Nucleus accumbens (tissue), 56 donors: Measurements from ENCODE around the gene MPO.
A peak's percentile ranks its signal among the peaks of the same experiment; 100 is the strongest.

Experiments used
- DNase-seq, 56 donors: peaks; one replicate each; lab custom pipeline; 2025; lab: John Stamatoyannopoulos, UW

MPO gene

DNA sequence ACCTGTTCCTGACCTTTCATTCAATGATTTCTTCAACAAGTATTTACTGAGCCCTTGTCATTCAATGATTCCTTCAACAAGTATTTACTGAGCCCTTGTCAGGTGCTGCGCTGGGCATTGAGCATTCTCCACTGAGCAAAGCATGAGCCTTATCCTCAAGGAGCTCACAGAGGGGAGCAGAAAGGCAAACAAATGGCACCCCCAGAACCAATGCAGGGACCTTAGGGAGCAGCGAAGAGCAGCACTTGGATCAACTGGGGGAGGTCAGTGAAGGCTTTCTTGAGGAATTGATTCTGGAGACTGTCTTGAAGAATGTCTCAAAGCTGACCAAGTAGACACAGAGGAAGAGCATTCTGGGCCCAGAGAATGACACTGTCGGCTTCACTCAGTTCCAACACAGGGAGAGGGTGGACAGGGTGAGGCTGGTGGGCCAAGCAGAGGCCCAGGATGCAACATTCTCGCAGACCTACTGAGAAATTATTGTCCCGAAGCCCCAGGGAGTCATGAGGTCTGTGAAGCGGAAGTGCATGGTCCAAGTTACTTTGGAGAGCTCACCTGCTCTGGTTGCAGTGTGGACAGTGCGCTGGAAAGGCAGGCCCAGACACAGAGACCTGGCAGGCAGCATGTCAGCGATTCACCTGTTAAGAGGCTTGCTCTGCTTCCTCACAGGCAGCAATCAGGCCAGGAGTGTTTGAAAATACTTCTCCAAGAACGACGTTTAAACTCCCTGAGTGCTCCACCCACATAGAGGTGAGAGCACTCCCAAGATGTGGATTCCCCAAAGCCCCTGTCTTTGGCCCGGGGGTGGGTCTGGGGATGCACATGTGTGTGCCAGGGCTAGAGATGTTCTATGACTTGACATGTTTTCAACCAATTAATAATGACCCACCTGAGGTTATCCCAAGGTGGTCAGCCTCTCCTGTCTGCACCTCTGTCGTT, 3.2 kb upstream of the MPO start:
- DNase-seq = no peak

DNA sequence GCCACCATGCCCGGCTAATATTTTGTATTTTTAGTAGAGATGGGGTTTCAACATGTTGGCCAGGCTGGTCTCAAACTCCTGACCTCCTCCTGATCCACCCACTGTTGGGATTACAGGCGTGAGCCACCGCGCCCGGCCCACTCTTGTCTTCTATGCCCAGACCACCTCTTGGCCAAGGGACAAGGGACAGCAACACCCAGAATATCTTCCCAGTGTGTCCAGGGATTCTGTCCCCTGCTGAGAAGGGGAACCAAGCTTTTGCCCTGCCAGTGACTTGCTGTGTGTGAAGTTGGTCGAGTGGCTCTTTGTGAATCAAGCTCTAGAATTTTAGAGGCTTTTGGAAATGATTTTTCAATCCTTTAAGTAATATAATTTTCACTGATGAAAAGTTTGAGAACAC, 1.7 kb upstream of the MPO start:
- DNase-seq = no peak

DNA sequence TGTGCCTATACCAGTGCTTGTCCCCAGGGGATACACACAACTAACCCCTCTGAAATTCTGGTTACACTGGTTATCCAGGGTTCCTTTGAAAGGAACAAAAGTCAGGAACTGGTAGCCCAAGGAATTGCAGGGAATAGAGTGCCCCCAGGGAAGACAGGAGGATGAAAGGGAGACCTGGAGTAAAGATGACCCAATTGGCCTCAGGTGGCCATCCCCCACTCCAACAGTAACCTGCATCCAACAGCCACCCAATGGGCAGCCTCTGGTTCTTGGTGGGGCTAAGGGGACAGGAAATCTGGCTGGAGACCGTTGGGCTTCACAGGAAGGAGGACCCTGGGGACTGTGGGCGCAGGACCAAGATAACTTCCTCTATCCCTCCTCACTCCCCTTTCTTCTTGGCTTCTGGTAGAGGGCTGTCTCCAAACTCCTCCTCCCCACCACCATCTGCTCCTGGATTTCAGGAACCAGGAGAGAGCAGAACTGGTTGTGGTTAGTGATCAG, 826 bp upstream of the MPO start:
- no peak for DNase-seq

DNA sequence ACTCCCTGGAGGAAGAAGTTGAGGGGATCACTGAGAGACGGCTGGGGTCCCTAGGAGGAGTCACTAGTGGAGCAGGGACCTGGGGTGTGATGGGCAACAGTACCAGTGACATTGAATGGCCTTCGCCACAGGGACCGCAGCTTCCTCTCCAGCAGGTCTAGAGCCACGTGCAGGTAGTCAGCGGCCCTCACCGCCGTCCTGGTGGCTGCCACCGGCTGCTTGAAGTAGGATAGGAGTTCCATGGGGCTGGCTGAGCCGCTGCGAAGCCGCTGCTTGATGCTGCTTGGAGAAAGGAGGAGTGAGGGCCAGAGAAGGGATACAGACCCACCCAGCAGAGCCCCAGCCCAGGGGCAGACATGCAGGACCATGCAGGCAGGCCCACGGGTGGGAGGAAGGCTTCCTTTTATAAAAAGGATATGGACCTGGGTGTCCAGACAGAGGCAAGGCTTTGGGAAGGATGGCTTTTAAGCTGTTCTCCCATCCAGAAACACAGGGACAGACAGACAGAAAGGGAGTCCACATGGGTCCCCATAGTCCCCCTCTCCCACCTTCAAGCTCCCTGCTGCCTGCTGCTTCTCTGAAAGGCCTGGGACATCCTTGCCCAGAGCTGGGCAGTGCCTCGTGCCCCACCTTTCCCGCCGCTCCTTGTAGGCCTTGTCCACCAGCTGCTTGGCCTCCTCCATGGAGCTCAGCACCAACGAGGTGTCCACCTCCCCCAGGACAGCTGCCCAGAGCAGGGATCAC, 827 bp downstream of the MPO start:
- DNase-seq = no peak

DNA sequence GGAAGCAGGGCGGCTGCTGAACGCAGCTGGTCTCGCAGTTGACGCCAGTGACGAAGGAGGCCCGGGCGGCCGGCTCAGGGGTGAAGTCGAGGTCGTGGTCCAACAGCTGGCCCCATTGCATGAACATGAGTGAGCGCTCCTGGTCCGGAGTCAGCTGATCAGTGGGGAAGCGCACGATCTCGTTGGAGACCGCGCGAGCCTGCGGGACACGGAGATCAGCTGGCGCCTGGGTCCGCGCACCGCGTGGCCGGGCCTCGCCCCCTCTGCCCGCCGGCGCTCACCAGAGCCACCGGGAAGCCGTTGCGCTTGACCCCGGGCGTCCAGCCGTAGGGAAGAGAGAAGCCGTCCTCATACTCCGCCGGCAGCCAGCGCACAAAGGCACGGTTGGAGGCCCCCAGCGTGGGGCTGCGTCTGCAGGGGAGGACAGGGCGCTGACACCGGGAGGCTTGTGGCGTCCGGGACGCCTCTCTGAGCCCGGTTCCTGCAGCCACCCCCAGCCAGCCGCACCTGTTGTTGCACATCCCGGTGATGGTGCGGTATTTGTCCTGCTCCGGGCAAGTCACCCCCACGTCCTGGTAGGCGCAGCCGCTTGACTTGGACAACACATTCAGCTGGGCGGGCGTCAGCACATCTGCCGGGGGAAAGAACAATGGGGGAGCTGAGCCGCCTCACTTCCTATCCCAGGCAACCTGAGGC, 1.6 kb downstream of the MPO start:
- DNase-seq = no peak

DNA sequence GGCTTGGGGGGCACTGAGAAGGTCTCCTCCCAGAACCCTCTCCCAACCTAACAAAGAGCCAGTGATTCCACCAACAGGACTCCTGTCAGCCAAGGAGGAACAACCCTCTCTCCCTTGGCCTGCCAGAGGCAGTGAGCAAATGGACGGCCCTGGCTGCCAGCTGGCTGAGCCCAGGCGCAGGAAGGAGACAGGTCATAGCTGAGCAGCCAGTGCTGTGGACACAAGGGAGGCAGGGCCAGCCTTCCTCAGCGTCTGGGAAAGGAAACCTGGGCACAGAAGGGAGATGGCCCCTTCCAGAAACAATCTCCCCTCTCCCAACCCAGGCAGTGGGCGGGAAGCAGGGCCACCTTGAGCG, 2.1 kb downstream of the MPO start:
- DNase-seq = peak in 3 of 56 donors; percentile 6 to 12 (median 7)

DNA sequence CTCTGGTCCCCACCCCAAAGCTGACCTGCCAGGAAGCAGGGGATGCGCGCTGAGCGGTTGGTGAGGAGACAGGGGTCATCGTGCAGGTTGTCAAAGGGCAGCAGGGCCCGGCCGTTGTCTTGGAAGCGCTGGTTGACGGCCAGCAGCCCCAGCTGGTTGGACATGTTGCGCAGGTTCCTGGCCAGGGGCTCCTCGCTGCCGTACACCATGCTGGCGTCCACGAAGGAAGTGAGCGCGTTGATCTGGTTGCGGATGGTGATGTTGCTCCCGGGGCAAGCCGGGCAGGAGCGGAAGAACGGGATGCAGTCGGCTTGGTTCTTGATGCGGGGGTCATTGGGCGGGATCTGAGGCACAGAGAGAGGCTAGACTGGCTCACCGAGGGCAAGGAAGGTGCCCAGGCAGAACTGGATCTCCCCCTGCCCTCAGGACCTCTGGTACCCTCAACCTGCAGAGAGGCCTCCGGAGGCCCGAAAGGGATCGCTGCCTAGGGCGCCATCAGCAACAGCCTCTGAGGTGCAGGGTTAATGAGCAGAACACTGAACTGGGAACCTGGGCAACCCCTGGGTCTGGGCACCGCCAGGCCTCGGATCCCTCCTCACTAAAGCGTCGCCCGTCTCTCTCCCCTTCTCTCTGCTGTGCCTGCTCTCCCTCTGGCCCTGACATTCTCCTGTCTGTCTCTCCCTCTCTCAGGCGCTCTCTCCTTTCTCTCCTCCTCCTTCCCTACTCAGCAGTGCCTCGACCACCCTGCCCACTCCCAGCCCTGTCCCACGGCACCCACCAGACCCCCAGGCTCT, 2.7 kb downstream of the MPO start:
- DNase-seq = no peak

DNA sequence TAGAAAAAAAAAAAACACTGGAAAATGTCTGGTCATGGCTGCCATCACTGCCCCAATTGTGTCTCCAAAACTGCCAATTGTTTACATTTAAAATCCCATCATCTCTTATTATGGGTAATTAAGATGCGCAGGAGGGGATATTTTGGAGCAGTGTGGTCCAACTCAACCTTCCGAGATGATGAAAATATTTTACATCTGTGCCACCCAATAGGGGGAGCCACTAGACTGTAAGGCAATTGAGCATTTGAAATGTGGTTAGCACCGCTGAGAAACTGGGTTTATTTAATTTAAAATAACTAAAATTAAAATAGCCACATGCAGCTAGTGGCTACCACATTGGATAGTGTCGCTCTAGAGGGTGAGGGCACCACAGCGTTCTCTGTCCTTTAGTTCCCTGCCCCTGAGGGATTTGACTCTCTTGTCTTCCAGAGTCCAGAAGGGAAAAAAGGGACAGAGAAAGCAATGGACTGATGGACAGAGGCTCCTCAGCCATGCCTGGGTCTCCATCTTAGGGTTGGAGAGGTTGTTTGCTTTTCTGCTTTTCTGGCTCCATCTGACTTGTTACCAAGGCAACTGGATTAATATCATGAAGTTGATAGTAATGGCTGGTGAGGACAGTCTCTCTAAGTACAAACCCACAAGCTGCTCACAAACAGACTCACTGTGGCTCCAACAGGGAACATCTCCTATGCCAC, 3.5 kb downstream of the MPO start:
- no peak for DNase-seq

DNA sequence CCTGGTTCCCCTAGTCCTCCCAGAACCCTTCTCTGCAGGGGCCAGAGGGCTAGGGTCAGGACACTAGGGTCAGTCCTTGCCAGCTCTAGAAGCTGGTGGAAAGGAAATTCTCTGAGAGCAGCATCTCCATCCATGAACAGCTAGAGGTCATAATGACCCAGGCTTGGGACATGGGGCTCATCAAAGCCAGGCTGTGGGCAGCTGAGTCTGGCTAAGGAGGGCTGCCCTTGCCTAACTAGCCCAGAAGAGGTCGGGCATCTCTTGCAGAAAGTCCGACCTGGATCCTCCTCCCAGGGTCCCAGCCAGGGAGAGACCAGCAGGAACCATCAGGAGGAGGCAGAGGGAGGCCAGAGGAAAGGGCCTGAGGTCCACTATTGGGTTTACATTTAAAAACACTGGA, 4.3 kb downstream of the MPO start:
- no peak for DNase-seq

DNA sequence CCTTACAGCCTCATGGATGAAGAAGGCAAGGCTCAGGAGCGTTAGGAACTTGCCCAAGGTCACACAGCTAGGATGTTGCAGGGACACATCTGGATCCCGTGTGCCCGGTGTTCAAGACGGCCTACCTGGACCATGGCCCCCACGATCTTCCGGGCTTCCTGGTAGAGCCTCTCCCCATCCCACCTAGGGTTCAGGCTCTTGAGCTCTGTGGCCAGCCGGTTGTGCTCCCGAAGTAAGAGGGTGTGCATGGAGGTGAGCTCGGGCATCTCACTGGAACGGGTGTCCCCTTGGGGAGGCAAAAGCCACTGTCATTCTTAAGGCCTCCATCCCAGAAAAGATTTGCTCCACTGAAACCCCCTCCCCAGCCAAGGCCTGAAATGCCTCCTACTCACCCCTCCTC, 5.3 kb downstream of the MPO start:
- DNase-seq = no peak

DNA sequence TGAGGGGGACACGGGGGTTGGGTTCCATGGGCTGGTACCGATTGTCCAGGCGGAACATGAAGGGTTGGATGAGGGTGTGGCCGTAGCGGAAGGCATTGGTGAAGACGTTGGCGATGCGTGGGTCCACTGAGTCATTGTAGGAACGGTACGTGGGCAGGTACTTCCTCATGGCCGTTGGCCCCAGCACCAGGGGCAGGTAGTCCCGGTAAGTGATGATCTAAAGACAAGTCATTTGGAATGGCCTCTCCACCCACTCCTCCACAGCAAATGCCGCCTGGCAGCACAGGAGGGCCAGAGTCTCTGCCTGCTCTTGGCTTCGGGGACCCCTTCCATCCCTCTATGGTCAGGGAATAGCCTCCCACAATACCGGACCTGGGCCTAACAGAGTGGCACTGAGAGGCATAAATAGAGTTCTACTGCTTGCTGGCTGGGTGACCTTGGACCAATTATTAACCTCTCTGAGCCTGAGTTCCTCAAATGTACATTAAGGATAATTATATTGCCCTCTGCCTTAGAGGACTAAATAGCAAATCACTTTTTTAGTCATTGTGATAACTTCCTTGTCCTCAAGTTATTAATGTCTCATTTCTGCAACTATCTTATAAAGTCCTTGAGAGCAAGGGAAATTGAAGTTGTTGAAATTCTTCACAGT, 7.2 kb downstream of the MPO start:
- no peak for DNase-seq

DNA sequence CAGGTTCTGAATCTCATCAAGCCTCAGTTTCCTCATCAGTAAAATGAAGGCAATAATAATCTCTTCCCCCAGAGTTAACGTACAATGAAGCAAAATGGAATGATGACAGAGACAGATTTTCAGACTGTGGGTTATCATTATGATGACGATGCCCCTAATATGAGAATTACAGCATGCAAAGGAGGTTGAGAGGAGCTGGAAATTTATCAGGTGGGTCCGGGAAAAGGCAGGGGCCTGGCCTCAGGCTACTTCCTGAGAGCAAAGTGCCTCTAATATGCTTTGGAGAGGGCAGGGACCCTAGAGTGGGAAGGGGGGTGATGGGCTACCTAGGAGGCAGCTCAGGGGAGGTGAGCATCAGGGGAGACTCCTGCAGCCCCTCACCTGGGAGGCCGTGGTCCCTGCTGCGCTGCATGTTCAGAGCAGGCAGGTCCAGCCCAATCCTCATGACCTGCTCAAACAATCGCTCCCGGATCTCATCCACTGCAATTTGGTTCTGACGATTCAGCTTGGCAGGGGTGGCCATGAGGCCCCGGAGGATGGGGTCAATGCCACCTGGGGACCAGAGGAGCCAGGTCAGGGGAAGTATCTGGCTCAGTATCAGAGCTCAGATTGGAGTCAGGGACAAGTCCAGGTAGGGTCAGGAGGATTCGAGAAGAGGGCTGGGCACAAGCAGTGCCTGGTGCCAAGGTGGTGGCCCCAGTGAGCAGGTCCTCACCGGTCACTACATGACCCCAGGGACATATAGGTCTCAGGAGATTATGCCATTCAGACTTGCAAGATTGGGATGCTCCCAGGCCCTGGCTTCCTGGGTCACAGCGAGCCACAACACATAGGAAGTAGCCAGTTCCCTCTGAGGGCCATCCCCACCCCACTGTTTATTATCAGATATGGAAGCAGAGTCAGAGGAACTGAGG, 8.1 kb downstream of the MPO start:
- DNase-seq = no peak

DNA sequence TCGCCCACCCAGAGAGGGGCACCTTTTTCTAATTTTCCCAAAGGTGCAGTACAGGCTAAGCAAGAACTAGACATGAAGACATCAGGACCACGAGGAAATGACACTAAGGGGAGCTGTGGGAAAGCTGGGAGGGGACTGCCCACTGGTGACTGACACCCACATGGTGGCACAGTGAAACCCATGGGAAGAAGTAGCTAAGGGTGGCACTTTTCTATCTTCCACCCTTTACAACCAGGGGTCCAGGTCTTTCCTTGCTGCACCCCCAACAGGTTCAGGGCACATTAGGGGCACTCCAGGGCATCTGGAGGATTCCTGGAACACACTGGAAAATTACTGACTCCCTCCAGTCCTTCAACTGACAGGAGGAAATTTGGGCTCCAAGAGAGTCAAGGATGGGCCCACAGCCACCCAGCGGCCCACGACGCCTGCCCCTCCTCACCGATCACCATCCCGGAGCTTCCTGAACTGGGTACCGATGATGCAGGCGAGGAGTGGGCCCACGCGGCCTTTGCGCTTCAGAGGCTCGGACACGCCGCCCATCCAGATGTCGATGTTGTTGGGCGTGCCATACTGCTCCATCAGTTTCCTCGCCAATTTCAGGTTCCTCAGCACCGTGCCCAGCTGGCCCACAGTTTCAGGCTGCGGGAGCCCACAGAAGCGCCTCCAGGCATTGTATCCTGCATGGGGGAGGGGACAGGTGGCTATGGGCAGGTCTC, 9.4 kb downstream of the MPO start:
- no peak for DNase-seq

DNA sequence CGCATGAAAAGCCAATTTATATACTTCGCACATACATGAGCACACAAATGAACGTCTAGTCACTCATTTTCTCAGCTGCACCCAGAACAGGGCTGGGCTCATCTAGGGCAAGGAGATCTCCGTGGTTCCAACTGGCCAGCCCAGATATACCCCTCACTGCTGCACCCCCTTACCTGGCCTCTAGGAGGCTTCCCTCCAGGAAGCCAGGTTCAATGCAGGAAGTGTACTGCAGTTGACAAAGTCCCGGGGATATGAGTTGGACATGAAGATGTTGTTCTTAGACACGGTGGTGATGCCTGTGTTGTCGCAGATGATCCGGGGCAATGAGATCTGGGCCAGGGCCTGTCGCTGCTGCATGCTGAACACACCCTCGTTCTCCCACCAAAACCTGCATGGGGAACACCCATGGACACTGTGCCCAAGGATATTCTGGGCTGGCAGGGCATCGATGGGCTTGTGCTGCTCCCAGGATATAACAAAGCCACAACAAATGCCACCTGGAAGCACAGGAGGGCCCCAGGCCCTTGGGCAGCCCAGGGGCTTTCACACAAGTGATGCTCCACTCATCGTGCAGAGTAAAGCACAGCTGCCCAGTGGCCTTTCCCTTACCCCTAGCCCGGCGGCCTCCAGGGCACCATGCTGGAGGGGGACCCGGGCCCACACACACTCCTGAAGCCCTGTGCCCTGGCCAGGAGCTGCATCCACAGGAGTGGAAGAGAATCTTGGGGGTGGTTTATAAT, 10.1 kb downstream of the MPO start:
- no peak for DNase-seq

DNA sequence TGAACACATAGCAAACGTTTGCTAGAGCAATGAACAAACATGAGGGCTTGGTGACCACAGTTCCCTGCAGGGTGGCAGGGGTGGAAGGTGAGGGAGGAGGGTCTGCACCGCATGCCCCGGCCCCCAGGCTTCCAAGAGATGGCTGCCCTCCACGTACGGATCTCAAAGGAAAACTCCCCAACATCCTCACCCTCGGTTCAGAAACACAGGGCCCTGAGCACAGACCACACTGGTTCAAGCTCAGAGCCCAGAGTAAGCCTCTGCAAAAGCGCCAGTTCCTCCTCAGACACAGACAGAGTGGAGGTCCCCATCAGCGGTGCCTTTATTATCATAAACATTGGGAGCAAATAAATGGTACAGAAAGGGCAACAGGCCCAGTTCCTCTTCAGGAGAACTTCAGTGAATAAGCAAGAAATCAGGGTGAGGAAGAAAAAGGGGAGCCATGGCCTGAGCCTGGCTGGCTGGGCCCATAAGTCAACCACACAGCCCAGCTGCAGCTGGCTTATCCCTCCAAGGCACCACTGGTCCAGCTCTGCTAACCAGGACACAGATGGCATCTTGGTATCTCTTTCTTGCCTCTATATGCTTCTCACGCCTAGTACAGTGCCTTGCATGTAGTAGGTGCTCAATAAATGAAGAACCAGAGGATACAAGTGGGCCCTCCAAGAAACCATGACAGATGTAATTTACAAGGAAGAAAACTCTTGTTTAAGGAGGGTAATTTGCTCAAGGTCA, 11.0 kb downstream of the MPO start:
- no peak for DNase-seq
